NCI-H524 (cell line): ENCODE data around the gene ATP2C2.

Experiments used
- DNase-seq, 2 experiments: peaks; one replicate each; lab custom pipeline; 2025; lab: John Stamatoyannopoulos, UW

ATP2C2 gene

GRCh38 chr16:84475643-84476240, 107.4 kb downstream of the ATP2C2 start:
- DNase-seq, result no peak

GRCh38 chr16:84476401-84476800, 108.1 kb downstream of the ATP2C2 start:
- DNase-seq, result no peak

GRCh38 chr16:84477661-84478060, 109.3 kb downstream of the ATP2C2 start:
- no peak for DNase-seq

GRCh38 chr16:84478172-84478947, 110.0 kb downstream of the ATP2C2 start:
- DNase-seq, result no peak

- DNase-seq, result no peak
Observed at GRCh38 chr16:84479716-84480450, 111.5 kb downstream of the ATP2C2 start.

GRCh38 chr16:84481051-84481735, 112.9 kb downstream of the ATP2C2 start:
- DNase-seq, result no peak

- peak; percentile 76 to 90 for DNase-seq
Observed at GRCh38 chr16:84482001-84482891, 113.9 kb downstream of the ATP2C2 start.

- DNase-seq, result no peak
Observed at GRCh38 chr16:84482951-84483881, 114.9 kb downstream of the ATP2C2 start.

- DNase-seq, result no peak
Observed at GRCh38 chr16:84483882-84484565, 115.7 kb downstream of the ATP2C2 start.

- peak; percentile 53 to 76 for DNase-seq
Observed at GRCh38 chr16:84484579-84485254, 116.4 kb downstream of the ATP2C2 start.

GRCh38 chr16:84485255-84486010, 117.1 kb downstream of the ATP2C2 start:
- no peak for DNase-seq

GRCh38 chr16:84486126-84486525, 117.8 kb downstream of the ATP2C2 start:
- no peak for DNase-seq

- no peak for DNase-seq
Observed at GRCh38 chr16:84486551-84487235, 118.4 kb downstream of the ATP2C2 start.

- DNase-seq, result no peak
Observed at GRCh38 chr16:84487358-84487757, 119.0 kb downstream of the ATP2C2 start.

- DNase-seq, result no peak
Observed at GRCh38 chr16:84489131-84489530, 120.8 kb downstream of the ATP2C2 start.

GRCh38 chr16:84495506-84495905, 127.2 kb downstream of the ATP2C2 start:
- no peak for DNase-seq

GRCh38 chr16:84496991-84497390, 128.7 kb downstream of the ATP2C2 start:
- no peak for DNase-seq
